Neuronal stem cell (in vitro differentiated cells): ENCODE data around the gene RALB.
"Not testable (repeated sequence)": the region's sequence is repeated elsewhere in the genome, so short reads cannot be mapped to it uniquely, and the experiment has no call there.

Source experiments
- DNase-seq: peaks from one replicate; pipeline ENCODE4 v3.0.0-alpha.2; 2013; ENCODE audit warnings: low spot score
- H2AFZ ChIP-seq: one replicate; pipeline ENCODE4 v1.6.1; 2013; ENCODE audit warnings: mild to moderate bottlenecking, low read length, inconsistent platforms
- H2AK5ac ChIP-seq: 2 replicates; pipeline ENCODE4 v1.6.1; 2013; ENCODE audit warnings: low read depth, mild to moderate bottlenecking, inconsistent platforms, low read length, moderate library complexity, mixed read lengths
- H2BK120ac ChIP-seq: 2 replicates; pipeline ENCODE4 v1.6.1; 2013; ENCODE audit warnings: low read depth, mild to moderate bottlenecking, inconsistent platforms, low read length, moderate library complexity, mixed read lengths
- H2BK12ac ChIP-seq: one replicate; pipeline ENCODE4 v1.6.1; 2013; ENCODE audit warnings: low read length, inconsistent platforms
- H2BK15ac ChIP-seq: 2 replicates; pipeline ENCODE4 v1.6.1; 2013; ENCODE audit warnings: mild to moderate bottlenecking, low read length, inconsistent platforms, mixed read lengths
- H2BK5ac ChIP-seq: one replicate; pipeline ENCODE4 v1.6.1; 2013; ENCODE audit warnings: inconsistent platforms, mild to moderate bottlenecking, low read length, moderate library complexity
- H3K14ac ChIP-seq: one replicate; pipeline ENCODE4 v1.6.1; 2013; ENCODE audit warnings: low read length, inconsistent platforms
- H3K18ac ChIP-seq: 2 replicates; pipeline ENCODE4 v1.6.1; 2013; ENCODE audit warnings: low read length, inconsistent platforms
- H3K23ac ChIP-seq: 2 replicates; pipeline ENCODE4 v1.6.1; 2013; ENCODE audit warnings: low read depth, mild to moderate bottlenecking, mixed read lengths, low read length, inconsistent platforms; ENCODE audit not compliant: poor library complexity
- H3K27ac ChIP-seq: replicated peaks from 3 replicates; pipeline ENCODE4 v1.5.1; 2013; ENCODE audit warnings: low read length, inconsistent platforms
- H3K27me3 ChIP-seq, 3 experiments: 2 replicates each; pipeline ENCODE4 v1.6.1; 2013; ENCODE audit warnings: low read length in 3 of 3, mild to moderate bottlenecking in 2 of 3, inconsistent platforms in 1 of 3, low read depth in 1 of 3, mixed read lengths in 1 of 3, moderate library complexity in 1 of 3; ENCODE audit not compliant: control insufficient read depth in 3 of 3, insufficient read depth in 3 of 3
- H3K36me3 ChIP-seq, 2 donors: replicated peaks in 1 of 2; 2 replicates each; pipeline ENCODE4 v1.6.1; 2013; ENCODE audit warnings: low read length in 2 of 2; ENCODE audit not compliant: control insufficient read depth in 2 of 2, insufficient read depth in 2 of 2
- H3K4ac ChIP-seq: 2 replicates; pipeline ENCODE4 v1.6.1; 2013; ENCODE audit warnings: inconsistent platforms, mild to moderate bottlenecking, low read length, moderate library complexity
- H3K4me1 ChIP-seq, 2 donors: 1 replicate in 1 of 2; 2 replicates in 1 of 2; pipeline ENCODE4 v1.6.1; 2013; ENCODE audit warnings: low read length in 2 of 2, low read depth in 1 of 2; ENCODE audit not compliant: control insufficient read depth in 2 of 2, insufficient read depth in 1 of 2
- H3K4me2 ChIP-seq: one replicate; pipeline ENCODE4 v1.6.1; 2013; ENCODE audit warnings: mild to moderate bottlenecking, low read length, inconsistent platforms; ENCODE audit not compliant: insufficient read depth, poor library complexity, severe bottlenecking
- H3K4me3 ChIP-seq, 2 donors: 2 replicates each; pipeline ENCODE4 v1.5.1; 2013; ENCODE audit warnings: low read length in 2 of 2, mild to moderate bottlenecking in 2 of 2, inconsistent platforms in 1 of 2, moderate library complexity in 1 of 2
- H3K79me1 ChIP-seq: one replicate; pipeline ENCODE4 v1.6.1; 2013; ENCODE audit warnings: low read depth, mild to moderate bottlenecking, inconsistent platforms, low read length, moderate library complexity
- H3K9ac ChIP-seq: one replicate; pipeline ENCODE4 v1.6.1; 2013; ENCODE audit warnings: mild to moderate bottlenecking, low read depth, low read length, inconsistent platforms; ENCODE audit not compliant: poor library complexity
- H3K9me3 ChIP-seq, 2 donors: replicated peaks in 1 of 2; 2 replicates each; pipeline versions ENCODE3 to v1.6.1; 2013; ENCODE audit warnings: low read length in 2 of 2, mild to moderate bottlenecking in 2 of 2, inconsistent platforms in 1 of 2, low read depth in 1 of 2, mixed read lengths in 1 of 2, moderate library complexity in 1 of 2; ENCODE audit not compliant: control insufficient read depth in 2 of 2, insufficient read depth in 1 of 2
- H4K8ac ChIP-seq: one replicate; pipeline ENCODE4 v1.6.1; 2013; ENCODE audit warnings: low read depth, mild to moderate bottlenecking, inconsistent platforms, low read length, moderate library complexity
- H4K91ac ChIP-seq: one replicate; pipeline ENCODE4 v1.6.1; 2013; ENCODE audit warnings: low read length, low read depth, mild to moderate bottlenecking, inconsistent platforms; ENCODE audit not compliant: poor library complexity
- whole genome bisulfite sequencing, 2 donors: extraction: QIAGEN DNeasy Blood & Tissue Kit; methylation state at CpG; one replicate each; pipeline ENCODE4 v1.1.7; 2013; ENCODE audit warnings: missing lambda C conversion rate in 2 of 2, mixed read lengths in 1 of 2; ENCODE audit not compliant: insufficient read length in 2 of 2, insufficient replicate concordance in 1 of 2; ENCODE audit errors: extremely low coverage in 2 of 2; 5-methylcytosine and 5-hydroxymethylcytosine counted together

Gene RALB

DNA sequence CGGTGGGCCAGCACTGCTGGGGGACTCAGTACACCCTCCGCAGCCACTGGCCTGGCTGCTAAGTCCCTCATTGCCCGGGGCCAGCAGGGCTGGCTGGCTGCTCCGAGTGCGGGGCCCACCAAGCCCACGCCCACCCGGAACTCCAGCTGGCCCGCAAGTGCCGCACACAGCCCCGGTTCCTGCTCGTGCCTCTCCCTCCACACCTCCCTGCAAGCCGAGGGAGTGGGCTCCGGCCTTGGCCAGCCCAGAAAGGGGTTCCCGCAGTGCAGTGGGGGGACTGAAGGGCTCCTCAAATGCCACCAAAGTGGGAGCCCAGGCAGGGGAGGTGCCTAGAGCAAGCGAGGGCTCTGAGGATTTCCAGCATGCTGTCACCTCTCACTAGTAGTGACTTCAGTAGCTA, 7.3 kb downstream of the RALB start:
- H2AK5ac ChIP-seq, H2BK15ac ChIP-seq, H3K23ac ChIP-seq, DNase-seq, H2BK120ac ChIP-seq, H4K8ac ChIP-seq, H3K4ac ChIP-seq, H3K4me1 ChIP-seq, H3K36me3 ChIP-seq, H3K14ac ChIP-seq, H3K9ac ChIP-seq, H2BK12ac ChIP-seq, H3K27ac ChIP-seq, H2AFZ ChIP-seq, H3K4me2 ChIP-seq, H3K79me1 ChIP-seq, H3K27me3 ChIP-seq, H3K18ac ChIP-seq, H3K4me3 ChIP-seq, H4K91ac ChIP-seq: not testable (repeated sequence)
- Histone ChIP-seq H2BK5ac (peak overlapping the region; percentile 68), H3K9me3 (peaks cover 8 to 13% of the 10 kb centered on the region in 2 donors)
- WGBS, 2 donors: no CpG with 5 or more reads among the region's 15 CpGs

DNA sequence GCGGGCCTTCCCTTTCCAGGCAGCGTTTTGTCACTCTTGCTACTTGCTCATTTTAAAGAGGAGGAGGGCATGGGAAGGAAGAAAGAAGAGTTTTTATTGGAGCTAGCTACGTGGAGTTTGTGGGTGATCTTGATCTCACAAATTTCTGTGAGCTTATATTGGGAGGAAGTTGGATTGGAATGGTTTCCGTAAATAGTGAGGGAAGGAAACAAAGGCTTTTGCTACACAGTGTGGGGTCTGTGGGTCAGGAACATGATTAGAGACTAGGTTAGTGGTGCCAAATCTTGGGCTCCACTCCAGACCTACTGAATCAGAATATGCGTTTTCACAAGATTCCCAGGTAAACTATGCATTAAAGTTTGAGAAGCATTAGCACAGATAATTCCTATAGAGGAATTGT, 8.1 kb downstream of the RALB start:
- no CpG with 5 or more reads among the region's 5 CpGs for WGBS, 2 donors
- Histone ChIP-seq H3K18ac (peak overlapping the region; percentile 51), H3K4ac (no peak overlapping the region), H3K27ac (no peak overlapping the region), H4K91ac (no peak overlapping the region), H2BK5ac (peak overlapping the region; percentile 68), H2BK120ac (no peak overlapping the region), H3K9ac (no peak overlapping the region), H3K4me3 (no peak overlapping the region), H3K4me2 (no peak overlapping the region), H2AFZ (no peak overlapping the region), H3K9me3 (peaks cover 8 to 13% of the 10 kb centered on the region in 2 donors), H4K8ac (no peak overlapping the region), H2AK5ac (no peak overlapping the region), H2BK12ac (no peak overlapping the region), H3K4me1 (peaks cover 0 to 8% of the 10 kb centered on the region in 2 donors), H3K79me1 (peaks cover 3% of the 10 kb centered on the region), H2BK15ac (no peak overlapping the region), H3K27me3 (no peaks in the 10 kb centered on the region), H3K23ac (no peak overlapping the region), H3K14ac (no peak overlapping the region), H3K36me3 (peaks cover 0 to 1% of the 10 kb centered on the region in 2 donors)
- no peak for DNase-seq

DNA sequence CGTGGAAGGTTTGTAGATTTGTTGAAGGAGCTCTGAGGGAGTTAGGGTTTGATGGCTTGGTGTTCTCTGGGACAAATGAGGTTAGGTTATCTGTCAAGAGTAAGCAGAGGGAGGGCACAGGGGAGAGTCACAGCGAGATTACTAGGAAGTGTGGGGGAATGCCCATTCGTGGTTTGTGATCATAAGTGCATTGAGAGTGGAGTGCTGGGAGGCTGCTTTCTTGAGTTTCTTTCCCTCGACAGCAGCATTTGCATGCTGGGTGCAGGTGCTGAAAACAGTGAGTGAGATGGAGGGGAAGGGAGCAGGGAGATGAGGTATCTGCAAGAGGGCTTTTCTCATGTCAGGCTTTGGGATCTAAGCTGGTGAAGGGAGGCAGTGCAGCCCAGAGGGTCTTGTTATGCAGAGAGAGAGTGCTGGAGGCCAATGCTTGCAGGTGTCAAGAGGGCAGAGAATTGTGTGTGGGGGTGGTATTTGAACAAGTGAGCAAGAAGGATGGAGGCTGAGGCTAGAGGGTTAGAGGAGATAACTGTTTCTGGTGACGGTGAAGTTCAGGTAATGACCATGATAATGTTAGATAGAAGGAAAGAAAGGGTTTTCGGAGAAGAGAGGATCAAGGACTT, 8.8 kb downstream of the RALB start:
- peaks cover 8 to 13% of the 10 kb centered on the region in 2 donors for H3K9me3 ChIP-seq
- H4K8ac ChIP-seq: no peak overlapping the region
- 100% methylated on average over 1 of the region's 6 CpGs; no CpG with 5 or more reads in 1 of the 2 donors for WGBS, 2 donors
- H2BK15ac ChIP-seq: no peak overlapping the region
- H3K4me1 ChIP-seq: peaks cover 0 to 8% of the 10 kb centered on the region in 2 donors
- H3K18ac ChIP-seq: no peak overlapping the region
- H3K79me1 ChIP-seq: peaks cover 3% of the 10 kb centered on the region
- H3K36me3 ChIP-seq: peaks cover 0 to 1% of the 10 kb centered on the region in 2 donors
- no peak overlapping the region for H3K14ac ChIP-seq
- H2AK5ac ChIP-seq: no peak overlapping the region
- H3K27me3 ChIP-seq: no peaks in the 10 kb centered on the region
- no peak for DNase-seq
- H2BK12ac ChIP-seq: no peak overlapping the region
- H4K91ac ChIP-seq: no peak overlapping the region
- no peak overlapping the region for H2BK120ac ChIP-seq
- no peak overlapping the region for H2BK5ac ChIP-seq
- H3K4me2 ChIP-seq: no peak overlapping the region
- H3K4ac ChIP-seq: no peak overlapping the region
- H3K23ac ChIP-seq: no peak overlapping the region
- no peak overlapping the region for H2AFZ ChIP-seq
- no peak overlapping the region for H3K27ac ChIP-seq
- no peak overlapping the region for H3K9ac ChIP-seq
- no peak overlapping the region for H3K4me3 ChIP-seq

DNA sequence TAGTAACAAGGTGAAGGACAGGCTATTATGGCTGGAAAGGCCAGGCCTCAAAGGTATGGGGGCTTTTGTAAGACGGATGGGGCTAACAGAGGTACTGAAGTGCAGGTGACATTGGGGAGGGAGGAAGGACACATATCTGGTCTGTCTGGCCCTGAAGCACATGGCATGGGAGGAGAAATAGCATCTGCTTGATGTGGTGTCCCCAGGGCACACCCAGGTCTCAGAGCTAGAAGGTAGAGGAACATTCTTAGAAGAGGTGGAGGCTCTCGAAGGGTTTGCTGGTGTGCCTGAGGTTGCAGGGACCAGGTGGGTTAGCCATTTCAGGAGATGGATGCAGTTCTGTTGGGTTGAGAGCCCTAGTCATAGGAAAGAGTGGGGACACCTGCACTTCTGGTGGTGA, 9.5 kb downstream of the RALB start:
- H3K27me3 ChIP-seq: no peaks in the 10 kb centered on the region
- H4K8ac ChIP-seq: no peak overlapping the region
- no peak overlapping the region for H3K9ac ChIP-seq
- DNase-seq: no peak
- H4K91ac ChIP-seq: no peak overlapping the region
- no peak overlapping the region for H2BK12ac ChIP-seq
- H3K18ac ChIP-seq: no peak overlapping the region
- no peak overlapping the region for H2AK5ac ChIP-seq
- no peak overlapping the region for H2AFZ ChIP-seq
- no peak overlapping the region for H3K4me3 ChIP-seq
- H3K4me1 ChIP-seq: peaks cover 0 to 8% of the 10 kb centered on the region in 2 donors
- no peak overlapping the region for H2BK120ac ChIP-seq
- no peak overlapping the region for H3K4ac ChIP-seq
- peaks cover 3% of the 10 kb centered on the region for H3K79me1 ChIP-seq
- peaks cover 8 to 13% of the 10 kb centered on the region in 2 donors for H3K9me3 ChIP-seq
- H3K27ac ChIP-seq: no peak overlapping the region
- no peak overlapping the region for H2BK15ac ChIP-seq
- H3K14ac ChIP-seq: no peak overlapping the region
- H2BK5ac ChIP-seq: no peak overlapping the region
- H3K23ac ChIP-seq: no peak overlapping the region
- no CpG with 5 or more reads among the region's 2 CpGs for WGBS, 2 donors
- no peak overlapping the region for H3K4me2 ChIP-seq
- peaks cover 0 to 1% of the 10 kb centered on the region in 2 donors for H3K36me3 ChIP-seq
